ENCODE measurements around the gene MACROD2.

DNA sequence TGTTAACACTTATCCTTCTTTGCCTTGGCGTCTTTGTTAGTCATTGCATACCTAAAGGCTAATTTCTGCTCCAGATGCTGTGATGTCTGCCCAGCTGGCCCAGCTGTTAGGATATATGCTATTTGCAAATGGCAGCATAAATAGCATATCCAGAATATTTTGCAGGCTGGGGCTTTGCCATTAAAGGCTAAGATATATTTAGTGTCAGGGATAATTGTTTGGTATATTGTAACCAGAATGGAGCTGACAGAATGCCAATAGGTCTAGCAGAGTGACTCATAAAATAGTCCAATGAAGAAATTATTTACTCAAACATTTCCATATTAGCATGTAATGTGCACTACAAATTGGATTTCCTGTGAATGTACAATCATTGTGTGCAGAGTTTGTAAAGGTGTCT, 926.2 kb downstream of the MACROD2 start:
- TF ChIP-seq, protein P1, sequence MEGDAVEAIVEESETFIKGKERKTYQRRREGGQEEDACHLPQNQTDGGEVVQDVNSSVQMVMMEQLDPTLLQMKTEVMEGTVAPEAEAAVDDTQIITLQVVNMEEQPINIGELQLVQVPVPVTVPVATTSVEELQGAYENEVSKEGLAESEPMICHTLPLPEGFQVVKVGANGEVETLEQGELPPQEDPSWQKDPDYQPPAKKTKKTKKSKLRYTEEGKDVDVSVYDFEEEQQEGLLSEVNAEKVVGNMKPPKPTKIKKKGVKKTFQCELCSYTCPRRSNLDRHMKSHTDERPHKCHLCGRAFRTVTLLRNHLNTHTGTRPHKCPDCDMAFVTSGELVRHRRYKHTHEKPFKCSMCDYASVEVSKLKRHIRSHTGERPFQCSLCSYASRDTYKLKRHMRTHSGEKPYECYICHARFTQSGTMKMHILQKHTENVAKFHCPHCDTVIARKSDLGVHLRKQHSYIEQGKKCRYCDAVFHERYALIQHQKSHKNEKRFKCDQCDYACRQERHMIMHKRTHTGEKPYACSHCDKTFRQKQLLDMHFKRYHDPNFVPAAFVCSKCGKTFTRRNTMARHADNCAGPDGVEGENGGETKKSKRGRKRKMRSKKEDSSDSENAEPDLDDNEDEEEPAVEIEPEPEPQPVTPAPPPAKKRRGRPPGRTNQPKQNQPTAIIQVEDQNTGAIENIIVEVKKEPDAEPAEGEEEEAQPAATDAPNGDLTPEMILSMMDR (IDR thresholded peaks at IDR 0.05): no peak
- no peak for TF ChIP-seq POLR2A (IDR thresholded peaks at IDR 0.05)

Data from body of pancreas (tissue), 4 donors.